CD4-positive, alpha-beta T cell treated with Interleukin-4 for 4 hours (primary cell): ENCODE data around the gene CLTCL1.
"Not testable (repeated sequence)": the region's sequence is repeated elsewhere in the genome, so short reads cannot be mapped to it uniquely, and the experiment has no call there.

Experiments
- DNase-seq: peaks from one replicate; pipeline ENCODE4 v3.0.0-alpha.2; 2020

The CLTCL1 gene

GRCh38 chr22:19173047-19174035 lies 118.2 kb downstream of the CLTCL1 start:
- no peak for DNase-seq

- DNase-seq: no peak
Measured at GRCh38 chr22:19172213-19173046, 119.1 kb downstream of the CLTCL1 start.

GRCh38 chr22:19169947-19170318 lies 121.6 kb downstream of the CLTCL1 start:
- no peak for DNase-seq

GRCh38 chr22:19169002-19169946 lies 122.2 kb downstream of the CLTCL1 start:
- DNase-seq: no peak

- DNase-seq: no peak
Measured at GRCh38 chr22:19168088-19168890, 123.2 kb downstream of the CLTCL1 start.

- no peak for DNase-seq
Measured at GRCh38 chr22:19167106-19167869, 124.2 kb downstream of the CLTCL1 start.

GRCh38 chr22:19166421-19166820 lies 125.1 kb downstream of the CLTCL1 start:
- DNase-seq: no peak

- no peak for DNase-seq
Measured at GRCh38 chr22:19164425-19164824, 127.1 kb downstream of the CLTCL1 start.

GRCh38 chr22:19158649-19159048 lies 132.9 kb downstream of the CLTCL1 start:
- DNase-seq: not testable (repeated sequence)

- DNase-seq: not testable (repeated sequence)
Measured at GRCh38 chr22:19156109-19156508, 135.4 kb downstream of the CLTCL1 start.

GRCh38 chr22:19152942-19153883 lies 138.3 kb downstream of the CLTCL1 start:
- no peak for DNase-seq

GRCh38 chr22:19151329-19152191 lies 140.0 kb downstream of the CLTCL1 start:
- no peak for DNase-seq

GRCh38 chr22:19150482-19151328 lies 140.8 kb downstream of the CLTCL1 start:
- DNase-seq: no peak

GRCh38 chr22:19149991-19150390 lies 141.5 kb downstream of the CLTCL1 start, which contains the start of gene GSC2:
GSC2 (minus strand) TSS chr22:19150292; CDS start chr22:19150283, 9 bp downstream.
- no peak for DNase-seq

- DNase-seq: peak; percentile 5
Measured at GRCh38 chr22:19149047-19149883, 142.3 kb downstream of the CLTCL1 start.

- no peak for DNase-seq
Measured at GRCh38 chr22:19148417-19149046, 143.0 kb downstream of the CLTCL1 start.
